GM19328 (cell line): Measurements from ENCODE around the gene RSPRY1.

ENCODE experiments used
- ATAC-seq: cut with Tn5 transposase; IDR thresholded peaks from one replicate; pipeline ENCODE4 v1.9.1; 2021; ENCODE audit warnings: mild to moderate bottlenecking, moderate library complexity; ENCODE audit not compliant: unreplicated experiment

The RSPRY1 gene

GRCh38 chr16:57185945-57186871 is at the start of gene RSPRY1, which contains the start of gene PSME3IP1:
TSS of gene RSPRY1 (plus strand) at chr16:57186329. CDS start at chr16:57204659, 18,330 bp downstream.
TSS of gene PSME3IP1 (minus strand) at chr16:57186039. CDS start at chr16:57173854, 12,185 bp downstream.
- peak; percentile 85 for ATAC-seq

DNA sequence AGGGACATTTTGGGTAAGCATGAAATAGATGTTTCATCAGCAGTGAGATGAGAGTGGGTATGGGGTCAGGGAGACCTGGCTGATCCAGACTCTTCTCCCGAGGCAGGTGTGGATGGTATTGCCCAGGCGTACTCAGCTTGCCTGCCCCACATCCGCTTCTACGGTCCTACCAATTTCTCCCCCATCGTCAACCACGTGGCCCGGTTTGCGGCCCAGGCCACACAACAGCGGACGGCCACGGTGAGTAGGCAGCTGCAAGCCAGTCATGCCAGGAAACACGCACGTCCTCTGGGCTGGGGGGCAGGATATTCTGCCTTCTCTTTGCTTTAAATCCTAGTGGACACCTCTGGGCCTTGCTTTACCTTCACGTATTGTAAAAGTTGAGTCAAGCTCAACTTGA is 49.1 kb upstream of the RSPRY1 start:
- no peak for ATAC-seq

- no peak for ATAC-seq
Measured at GRCh38 chr16:57137566-57138273, 48.4 kb upstream of the RSPRY1 start.

DNA sequence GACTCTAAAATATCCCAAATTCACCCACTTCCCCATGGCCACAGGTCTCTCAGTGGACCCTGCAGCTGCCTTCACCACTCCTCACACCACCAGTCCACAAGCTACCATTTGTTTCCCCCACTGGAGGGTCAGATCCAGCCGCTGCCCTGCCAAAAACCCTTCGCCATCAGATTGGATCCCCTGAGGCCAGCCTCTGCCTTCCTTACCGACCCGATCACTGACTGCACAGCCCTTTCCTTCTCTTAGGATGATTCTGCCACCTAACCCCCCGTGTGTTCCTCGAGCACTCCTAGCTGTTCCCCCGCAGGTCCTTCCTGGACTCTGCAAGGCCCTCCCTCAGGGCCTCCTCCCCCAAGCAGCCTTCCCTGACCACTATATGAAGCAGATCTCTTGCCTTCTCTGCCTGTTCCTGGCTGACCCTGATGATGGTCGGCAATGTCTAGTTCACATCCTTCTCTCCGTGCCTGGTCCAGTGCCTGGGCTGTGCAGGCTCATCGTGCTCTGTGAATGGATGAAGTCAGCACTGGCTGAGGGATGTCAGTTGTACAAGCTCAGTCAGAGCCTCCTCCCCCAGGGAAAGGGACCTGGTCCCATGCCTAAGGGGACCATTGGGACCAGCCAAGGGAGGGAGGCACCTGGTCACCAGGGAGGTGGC is 47.7 kb upstream of the RSPRY1 start:
- no peak for ATAC-seq

DNA sequence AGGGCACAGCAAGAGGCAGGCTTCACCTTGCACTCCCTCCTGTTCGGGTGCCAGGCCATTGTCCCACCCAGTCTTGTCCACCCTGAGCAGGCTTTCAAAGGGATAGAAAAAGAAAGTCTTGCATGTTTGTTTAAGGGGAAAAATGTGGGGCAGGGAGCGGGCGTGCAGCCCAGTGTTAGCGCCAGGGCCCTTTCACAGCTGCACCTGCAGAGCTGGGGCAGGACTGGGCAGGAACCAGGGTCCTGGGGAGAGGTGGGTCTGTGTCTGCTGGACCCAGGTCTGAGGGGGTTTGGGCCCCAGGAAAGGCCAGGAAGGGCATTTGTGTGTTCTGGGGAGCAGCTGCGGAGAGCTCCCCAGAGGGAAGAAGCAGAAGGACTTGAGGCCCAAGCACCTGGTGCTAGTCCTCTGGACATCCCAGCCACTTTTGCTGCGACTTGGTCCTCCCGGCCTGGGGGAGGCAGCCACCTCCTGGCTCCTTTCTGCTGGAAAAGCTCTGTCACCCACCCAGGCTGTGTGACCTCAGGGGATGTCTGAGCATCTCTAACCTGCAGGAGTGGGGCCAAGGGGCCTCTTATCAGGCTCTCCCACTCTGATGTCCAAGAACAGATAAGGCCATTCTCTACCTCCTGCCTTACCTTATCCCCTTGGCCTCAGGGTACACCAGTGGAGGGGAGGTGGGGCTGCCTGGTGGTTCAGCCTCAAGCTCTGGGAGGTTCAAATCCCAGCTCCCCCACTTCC is 45.0 kb upstream of the RSPRY1 start:
- no peak for ATAC-seq

GRCh38 chr16:57141822-57142631 is 44.1 kb upstream of the RSPRY1 start:
- ATAC-seq = no peak

GRCh38 chr16:57143149-57143921 is 42.8 kb upstream of the RSPRY1 start:
- ATAC-seq = no peak

DNA sequence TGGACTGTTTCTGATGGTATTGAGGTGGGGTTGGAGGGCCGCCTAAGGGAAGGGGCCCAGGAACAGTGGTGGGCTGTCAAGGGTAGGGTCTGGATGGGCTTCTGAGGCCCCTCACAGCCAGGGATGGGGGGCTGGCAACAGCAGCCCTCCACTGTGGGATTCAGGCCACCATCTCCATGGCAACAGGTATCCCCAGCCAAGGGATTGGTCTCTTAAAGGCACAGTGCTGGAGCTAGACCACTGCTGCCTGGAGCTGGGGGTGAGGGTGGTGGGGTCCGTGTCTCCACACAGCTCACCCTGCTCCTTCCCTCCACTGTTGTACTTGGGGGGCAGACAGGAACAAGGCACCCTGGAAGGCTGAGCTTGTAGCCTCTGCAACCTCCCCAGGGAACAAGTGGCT is 42.1 kb upstream of the RSPRY1 start:
- no peak for ATAC-seq

DNA sequence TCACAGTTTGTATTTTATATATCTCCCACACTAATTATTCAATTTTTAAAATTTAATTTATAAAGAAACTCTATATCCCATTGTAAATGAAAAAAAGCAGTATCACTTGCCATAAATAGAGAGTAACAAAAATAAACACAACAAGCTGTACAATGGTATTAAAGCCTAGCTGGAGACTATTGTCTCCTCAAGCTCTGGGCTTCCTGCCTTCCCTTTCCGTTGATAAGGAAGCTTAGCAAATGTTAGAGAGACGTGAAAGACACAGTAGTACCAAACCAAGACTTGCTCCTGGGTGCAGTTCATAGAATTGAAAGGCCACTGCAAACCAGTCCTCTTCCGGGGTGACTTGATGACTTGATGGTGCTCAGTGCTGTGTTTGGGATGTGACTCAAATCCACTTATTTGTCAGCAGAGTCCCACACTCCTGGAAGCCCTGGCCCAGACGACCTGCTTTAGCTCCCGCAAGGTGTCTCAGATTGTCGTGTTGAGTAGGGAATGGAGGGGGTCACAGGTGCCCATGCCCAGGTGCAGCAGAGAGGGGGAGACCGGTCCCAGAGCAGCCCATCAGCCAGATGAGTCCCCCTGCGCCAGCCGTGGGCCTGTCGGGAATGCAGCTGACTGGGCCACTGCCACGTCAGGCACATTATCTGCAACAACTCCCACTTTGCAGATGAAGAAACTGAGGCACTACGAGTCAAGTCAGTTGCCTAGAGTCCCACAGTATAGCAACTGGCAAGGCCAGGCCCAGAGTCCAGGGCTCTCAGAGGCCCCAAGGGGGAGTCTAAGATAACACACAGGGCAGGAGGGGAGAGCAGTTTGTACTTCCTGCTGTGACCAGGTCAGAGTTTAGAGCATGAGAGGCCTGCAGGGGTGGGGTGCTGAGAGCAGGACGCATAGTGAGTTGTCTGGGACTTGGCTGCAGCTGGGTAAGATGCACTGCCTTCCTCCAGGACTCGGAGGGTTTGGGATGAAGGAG is 40.8 kb upstream of the RSPRY1 start:
- no peak for ATAC-seq

DNA sequence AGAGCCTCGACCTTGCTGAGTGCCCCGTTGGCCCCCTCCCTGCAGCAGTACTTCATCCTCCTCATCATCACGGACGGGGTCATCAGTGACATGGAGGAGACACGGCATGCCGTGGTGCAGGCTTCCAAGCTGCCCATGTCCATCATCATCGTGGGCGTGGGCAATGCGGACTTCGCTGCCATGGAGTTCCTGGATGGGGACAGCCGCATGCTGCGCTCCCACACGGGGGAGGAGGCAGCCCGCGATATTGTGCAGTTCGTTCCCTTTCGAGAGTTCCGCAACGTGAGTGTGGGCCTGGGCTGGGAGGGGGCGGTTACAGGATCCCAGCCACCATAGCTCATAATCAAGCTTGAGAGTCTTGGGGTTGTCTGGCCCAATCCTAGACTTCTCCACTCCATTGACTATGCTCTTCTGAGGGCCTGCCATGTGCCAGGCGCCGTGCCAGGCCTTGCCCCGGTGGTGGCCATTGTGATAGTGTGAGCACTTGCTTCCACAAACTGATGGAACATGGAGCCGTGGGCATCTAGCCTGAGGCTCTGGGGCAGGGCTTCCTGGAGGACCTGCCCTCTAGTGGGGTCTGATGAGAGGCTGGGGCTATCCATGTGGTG is 40.0 kb upstream of the RSPRY1 start:
- ATAC-seq = no peak

- no peak for ATAC-seq
Measured at GRCh38 chr16:57146735-57147134, 39.4 kb upstream of the RSPRY1 start.

- ATAC-seq = no peak
Measured at GRCh38 chr16:57147381-57148221, 38.5 kb upstream of the RSPRY1 start.

- no peak for ATAC-seq
Measured at GRCh38 chr16:57148481-57148880, 37.6 kb upstream of the RSPRY1 start.

- ATAC-seq = no peak
Measured at GRCh38 chr16:57149391-57149790, 36.7 kb upstream of the RSPRY1 start.

- ATAC-seq = no peak
Measured at GRCh38 chr16:57150682-57151330, 35.3 kb upstream of the RSPRY1 start.

- no peak for ATAC-seq
Measured at GRCh38 chr16:57151369-57151768, 34.8 kb upstream of the RSPRY1 start.
